IPS-NIHi11 (cell line): ENCODE measurements around the gene GLCE.

Experiments
- DNase-seq: peaks from one replicate; pipeline ENCODE4 v3.0.0; 2012; ENCODE audit warnings: mixed read lengths, low spot score

GLCE gene

DNA sequence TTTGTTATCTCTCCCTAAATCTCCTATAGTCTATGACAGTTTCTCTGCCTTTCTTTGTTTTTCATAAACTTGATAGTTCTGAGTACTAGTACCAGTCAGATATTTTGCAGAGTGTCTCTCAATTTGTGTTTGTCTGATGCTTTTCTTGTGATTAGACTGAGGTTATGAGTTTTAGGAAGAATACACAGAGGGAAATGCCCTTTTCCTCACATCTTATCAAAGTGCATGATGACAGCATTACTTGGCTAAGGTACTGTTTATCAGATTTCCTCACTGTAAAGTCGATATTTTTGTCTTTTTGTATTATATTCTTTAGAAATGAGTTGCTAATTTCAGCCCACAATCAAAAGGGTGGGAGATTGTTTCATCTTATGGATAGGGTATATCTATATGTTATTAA, 45.6 kb downstream of the GLCE start:
- DNase-seq = no peak

DNA sequence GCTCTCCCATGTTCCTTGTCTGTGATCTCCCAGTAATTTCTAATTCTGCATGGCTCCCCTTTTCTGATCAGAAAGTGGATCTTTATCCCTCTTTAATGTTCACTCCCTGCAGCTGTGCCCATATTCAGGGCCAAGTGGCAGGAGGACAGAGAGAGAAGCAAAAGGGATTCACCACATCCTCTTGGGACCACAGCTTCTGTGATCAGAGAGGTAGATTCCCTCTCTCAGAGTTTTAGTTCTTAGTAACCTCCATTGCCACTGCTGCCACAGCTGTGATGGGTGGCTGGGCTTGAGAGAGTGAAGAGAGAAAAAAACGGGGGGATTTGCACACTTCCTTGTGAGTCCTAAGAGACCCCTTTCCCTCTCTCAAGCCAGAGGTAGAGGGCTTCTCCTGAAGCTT, 49.2 kb downstream of the GLCE start:
- no peak for DNase-seq

DNA sequence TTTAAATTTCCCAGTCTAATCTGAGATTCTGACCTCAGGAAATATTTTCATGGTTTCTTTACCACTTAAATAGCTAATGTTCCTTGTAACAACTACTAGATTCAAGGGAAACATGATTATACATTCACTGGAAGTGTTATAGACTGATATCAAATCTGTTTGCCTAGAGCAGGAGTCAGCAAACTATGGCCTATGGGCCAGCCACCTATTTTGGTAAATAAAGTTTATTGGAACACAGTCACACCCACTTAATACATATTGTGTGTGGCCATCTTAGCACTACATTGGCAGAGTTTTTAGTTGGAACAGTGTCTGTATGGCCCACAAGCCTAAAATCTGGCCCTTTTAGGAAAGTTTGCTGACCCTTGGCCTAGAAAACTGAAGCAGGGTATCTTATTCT, 50.1 kb downstream of the GLCE start:
- DNase-seq = no peak

DNA sequence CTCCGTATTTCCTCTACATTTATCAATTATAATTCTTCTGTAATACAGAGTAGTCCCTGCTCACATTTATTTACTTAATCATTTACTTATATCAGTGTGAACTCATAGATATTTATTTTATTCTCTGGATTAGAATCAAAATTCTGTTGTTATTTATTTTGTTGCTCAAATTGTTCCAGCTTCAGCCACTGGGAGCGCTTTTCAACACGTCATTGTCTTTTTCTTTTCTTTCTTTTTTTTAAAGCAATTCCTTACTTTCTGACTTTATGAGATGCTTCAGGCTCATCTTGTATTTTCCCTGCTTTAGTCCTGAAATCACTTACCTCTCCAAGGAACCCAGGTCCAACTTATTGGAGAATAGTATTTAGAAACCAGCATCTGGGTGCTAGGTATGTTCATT, 53.4 kb downstream of the GLCE start:
- no peak for DNase-seq

DNA sequence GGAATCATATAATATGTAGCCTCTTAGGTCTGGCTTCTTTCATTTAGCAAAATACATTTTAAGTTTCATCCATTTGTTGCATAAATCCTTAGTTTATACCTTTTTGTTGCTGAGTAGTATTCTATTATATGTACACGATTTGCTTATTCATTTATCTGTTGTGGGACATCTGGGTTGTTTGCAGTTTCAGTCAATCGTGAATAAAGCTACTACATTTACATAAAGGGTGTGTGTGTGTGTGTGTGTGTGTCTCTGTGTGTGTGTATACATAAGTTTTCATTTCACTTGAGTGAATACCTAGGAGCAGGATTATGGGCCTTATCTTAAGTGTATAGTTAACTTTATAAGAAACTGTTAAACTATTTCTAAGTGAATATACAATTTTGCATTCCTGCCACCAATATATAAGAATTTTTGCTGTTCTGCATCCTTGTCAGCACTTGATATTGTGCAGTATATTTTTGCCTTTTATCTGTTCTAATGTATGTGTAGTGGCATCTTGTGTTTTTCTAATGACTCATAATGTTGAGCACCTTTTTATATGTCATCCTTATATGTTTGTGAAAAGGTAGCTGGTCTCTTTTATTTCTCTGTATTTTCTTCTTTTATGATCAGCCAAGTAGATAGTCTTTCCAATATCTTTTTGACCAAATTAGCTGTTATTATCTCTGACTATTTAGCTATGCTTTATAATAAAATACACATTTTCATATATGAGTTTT, 55.0 kb downstream of the GLCE start:
- no peak for DNase-seq

DNA sequence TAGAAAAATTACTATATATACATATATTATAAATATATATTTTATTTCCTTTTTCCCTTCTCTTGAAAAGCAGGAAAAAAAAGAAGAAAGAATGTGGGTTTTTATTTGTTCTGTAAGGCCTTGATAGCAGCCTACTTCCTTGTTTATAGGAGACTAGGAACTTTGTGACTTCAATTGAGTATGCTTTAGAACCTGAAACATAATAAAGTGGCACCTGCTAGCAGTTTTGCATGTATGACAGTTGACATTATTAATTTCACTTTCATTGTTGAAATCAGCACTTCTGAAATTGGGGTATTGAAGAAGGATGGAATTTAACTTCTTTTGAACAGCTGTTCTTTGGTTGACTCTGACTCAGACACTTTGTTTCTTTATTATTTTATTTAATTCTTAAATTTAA, 56.9 kb downstream of the GLCE start:
- no peak for DNase-seq

DNA sequence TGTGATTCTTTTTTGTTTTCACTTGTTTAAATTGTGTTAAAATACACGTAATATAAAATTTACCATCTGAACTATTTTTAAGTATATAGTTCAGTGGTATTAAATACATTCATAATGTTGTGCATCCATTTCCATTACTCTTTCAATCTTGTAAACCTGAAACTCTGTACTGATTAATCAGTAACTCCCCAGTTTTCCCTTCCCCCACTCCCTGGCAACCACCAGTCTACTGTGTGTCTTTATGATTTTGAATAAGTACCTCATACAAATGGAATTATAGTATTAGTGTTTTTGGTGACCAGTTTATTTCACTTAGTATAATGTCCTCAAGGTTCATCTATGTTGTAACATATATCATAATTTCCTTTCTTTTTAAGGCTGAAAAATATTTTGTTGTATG, 59.3 kb downstream of the GLCE start:
- DNase-seq = no peak

DNA sequence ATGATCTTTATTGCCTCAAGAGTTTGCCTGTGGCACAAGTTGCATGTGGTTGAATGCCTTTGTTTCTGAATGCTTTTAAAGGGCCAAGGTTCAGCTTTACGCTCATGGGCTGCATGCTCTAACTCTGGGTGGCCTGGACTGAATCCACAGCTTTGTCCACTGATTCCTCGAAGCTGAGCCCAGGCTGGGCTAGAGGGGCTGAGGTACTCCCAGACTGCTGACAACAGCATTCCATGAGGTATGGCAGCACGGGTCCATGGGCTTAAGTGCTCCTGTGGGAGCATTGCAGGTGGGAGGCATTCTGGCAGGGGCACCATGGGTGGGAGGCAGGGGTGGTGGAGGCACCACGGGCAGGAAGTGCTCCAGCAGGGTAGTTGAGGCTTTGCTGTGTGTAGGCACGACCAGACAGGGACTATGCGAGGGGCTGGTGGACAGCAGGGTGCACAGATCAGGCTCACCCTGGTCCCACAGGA, 61.6 kb downstream of the GLCE start:
- no peak for DNase-seq

DNA sequence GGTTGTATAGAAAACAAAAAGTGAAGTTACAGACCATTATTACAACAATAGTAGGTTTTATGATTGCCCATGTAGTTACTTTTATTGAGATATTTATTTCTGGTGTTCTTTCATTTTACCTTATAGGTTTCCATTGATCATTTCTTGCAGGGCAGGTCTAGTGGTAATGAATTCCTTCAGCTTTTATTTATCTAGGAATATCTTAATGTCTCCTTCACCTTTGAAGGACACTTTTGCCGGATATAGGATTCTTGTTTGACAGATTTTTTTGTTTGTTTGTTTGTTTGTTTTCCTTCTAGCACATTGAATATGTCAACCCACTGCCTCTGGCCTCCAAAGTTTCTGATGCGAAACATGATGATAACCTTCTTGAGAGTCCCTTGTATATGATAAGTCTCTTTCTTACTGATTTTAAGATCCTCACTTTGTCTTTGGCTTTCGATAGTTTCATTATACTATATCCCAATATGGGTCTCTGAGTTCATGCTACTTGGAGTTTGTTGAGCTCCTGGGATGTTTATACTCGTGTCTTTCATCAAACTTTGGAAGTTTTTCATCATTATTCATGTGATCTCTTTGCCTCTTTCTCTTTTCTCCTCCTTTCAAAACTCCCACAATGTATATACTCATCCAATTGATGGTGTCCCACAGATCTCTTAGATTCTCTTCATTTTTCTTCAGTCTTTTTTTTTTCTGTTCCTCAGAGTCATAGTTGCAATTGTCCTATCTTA, 62.8 kb downstream of the GLCE start:
- DNase-seq = no peak

DNA sequence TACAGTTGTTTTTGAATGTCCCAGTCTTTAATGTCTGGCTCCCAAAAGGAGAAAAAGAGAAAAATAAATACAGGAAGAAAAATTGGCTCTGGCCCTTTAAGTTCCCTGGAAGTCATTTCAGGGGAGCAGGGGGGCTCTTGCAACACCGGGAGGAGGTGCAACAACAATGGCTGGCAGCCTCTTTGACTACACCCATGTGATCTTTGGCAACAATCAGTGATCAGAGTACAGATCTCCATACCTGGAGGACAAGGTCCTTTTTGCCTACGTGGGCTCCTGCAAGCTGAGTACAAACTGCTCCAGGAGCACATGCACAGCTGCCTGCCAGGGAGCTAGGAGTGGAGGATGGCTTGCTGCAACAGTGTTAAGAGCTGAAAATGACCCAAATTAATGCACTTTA, 63.9 kb downstream of the GLCE start:
- DNase-seq = peak; percentile 28

DNA sequence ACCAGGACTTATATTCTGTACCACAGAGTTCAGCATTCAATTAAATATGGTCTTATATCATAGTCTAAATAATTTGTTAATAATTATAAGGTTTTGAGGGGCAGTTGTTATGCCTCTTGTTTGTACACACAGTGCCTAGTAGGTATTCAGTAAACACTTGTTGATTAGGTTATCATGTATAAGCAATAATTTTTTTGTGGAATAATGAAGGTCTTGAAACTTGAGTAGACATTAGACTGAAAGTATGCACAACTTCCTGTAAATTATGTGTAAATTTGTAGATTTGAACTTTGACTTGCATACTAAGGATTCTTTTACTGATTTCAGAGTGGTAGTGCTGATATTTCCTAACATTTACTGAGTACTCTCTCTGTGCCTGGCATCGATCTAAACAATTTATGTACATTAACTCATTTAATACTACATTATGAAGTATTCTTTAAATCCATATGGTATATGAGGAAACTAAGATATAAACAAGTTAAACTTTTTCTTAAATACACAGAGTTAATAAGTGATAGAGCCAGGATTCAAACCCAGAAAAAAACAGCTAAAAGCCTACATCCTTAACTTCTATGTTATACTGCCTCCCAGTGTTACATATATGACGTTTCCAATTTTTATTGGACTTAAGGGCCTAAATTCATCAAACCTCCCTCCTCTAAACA, 65.1 kb downstream of the GLCE start:
- DNase-seq = peak; percentile 10

DNA sequence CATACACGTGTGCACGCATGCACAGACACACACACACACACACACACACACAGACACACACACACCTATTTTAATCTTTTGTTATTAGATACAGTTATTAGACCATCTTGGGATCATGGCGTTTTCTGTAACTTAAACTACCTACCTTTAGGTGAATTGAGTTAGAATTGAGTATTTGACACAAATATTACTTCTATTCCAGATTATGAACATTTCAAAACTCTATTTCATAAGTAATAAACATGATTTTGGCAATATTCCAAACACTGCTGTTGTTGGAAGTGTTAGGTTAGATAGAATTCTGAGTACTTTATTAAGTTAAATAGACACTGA, 65.6 kb downstream of the GLCE start:
- DNase-seq = no peak

DNA sequence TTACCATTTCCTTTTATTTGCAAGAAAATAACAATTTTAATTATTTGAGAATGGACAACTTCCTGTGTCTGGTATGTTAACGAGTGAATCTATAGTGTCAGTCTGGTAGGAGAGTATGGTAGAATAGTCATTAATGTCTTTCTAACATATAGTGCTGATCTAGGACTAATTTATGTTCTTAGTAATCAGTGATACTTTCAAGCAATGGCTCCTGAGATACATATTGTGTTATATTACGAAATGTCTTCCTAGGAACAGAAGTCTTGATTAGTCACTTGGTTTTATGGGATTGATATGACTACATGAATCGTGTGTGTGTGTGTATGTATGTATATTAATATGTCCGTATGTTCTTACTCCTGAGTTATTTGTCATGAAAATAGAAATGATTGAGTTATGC, 71.7 kb downstream of the GLCE start:
- DNase-seq = no peak

DNA sequence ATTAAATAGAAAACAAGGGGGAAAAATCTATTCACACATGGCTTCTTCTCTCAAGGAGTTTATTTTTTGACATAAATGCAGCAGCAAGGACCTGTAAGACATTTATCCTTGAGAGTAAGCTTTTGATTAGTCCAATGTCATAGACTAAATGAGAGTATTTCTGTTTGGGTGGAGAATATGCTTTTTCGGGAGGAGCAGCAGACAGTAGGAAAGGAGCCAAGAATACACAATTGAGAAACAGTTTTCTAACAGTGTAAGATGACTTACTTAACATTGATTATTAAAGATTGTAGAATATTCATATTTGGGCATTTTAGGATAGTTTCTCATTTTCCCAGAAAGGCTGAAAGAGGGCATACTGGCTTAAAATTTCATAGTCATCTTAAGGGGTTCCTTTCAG, 72.3 kb downstream of the GLCE start:
- no peak for DNase-seq

DNA sequence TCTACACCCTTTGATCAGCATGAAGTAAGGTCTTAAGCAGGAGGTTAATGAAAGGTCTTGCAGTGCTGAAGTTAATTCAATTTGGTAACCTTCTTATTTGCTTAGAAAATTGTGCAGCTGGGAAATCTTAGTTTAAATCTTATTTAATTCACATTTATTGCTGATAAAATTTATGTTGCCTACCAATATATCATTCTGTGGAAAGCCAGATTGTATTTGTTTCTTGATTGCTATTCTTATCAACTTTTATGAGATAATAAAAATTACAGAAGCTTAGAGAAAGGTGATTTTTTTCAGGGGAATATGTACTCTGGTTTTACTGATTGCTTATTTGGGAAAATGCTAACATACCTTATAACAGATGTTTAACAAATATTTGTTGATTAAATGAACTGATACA, 74.2 kb downstream of the GLCE start:
- DNase-seq = no peak

DNA sequence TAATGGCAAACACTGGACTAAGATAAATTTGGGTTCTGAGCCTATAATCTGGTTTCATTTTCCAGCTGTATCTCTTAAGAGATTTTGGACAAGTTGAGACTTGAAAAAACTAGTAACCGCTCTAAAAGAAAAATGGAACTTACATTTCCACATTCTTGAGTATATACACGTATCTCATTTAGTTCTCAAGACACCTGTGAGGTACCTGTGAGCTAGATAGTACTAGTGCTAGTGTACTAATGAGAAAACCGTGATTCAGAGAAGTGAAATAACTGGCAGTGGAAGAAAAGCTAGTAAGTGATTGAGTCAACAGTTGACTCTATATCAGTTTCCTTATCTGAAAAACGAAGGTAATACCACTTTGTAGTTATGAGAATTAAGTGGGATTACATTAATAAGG, 76.1 kb downstream of the GLCE start:
- no peak for DNase-seq

DNA sequence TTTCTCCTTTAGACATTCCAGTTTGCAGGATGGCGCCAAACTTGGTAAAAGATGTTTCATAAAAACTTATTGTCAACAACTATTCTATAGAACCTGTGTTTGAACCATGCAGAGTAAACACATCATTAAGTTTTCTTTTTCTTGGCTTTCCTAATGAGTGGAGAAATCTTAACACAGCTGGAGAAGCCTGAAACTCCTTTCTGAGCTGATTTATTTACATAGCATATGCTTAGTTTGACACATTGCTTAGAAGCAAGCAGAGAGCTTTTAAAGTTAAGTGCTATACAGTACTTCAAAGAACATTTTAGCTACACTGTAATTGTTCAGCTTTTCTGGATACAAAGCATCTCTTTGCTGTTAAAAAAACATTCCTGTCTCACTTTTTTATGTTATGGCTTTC, 77.3 kb downstream of the GLCE start:
- no peak for DNase-seq

DNA sequence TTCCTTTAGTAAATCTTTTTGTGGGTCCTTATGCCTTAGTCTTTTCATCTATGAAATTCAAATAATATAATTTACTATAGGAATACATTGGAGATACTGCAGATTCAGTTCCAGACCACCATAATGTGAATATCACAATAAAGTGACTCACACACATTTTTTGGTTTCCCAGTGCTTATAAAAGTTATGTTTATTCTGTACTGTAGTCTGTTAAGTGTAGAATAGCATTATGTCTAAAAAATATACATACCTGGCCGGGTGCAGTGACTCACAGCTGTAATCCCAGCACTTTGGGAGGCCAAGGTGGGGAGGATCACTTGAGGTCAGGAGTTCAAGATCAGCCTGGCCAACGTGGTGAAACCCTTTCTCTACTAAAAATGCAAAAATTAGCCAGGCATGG, 84.4 kb downstream of the GLCE start:
- no peak for DNase-seq

DNA sequence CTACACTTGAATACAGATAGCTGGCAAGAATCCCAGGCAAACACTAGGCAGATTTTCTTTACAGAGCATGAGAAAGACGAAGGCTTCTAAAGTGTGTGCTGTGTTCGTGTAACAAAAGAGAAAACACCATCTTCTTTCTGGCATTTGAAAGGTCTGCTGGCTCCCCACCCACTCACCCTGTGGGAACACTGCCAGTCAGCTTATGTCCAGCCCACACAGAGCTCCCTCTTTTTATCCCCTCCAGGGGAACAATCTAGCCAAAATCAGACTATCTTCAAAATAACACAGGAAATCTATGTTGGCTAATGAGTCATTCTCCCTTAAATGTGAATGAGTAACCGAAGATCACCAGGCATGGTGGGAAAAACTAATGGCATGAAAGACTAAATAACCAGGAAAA, 92.7 kb downstream of the GLCE start:
- peak; percentile 8 for DNase-seq

DNA sequence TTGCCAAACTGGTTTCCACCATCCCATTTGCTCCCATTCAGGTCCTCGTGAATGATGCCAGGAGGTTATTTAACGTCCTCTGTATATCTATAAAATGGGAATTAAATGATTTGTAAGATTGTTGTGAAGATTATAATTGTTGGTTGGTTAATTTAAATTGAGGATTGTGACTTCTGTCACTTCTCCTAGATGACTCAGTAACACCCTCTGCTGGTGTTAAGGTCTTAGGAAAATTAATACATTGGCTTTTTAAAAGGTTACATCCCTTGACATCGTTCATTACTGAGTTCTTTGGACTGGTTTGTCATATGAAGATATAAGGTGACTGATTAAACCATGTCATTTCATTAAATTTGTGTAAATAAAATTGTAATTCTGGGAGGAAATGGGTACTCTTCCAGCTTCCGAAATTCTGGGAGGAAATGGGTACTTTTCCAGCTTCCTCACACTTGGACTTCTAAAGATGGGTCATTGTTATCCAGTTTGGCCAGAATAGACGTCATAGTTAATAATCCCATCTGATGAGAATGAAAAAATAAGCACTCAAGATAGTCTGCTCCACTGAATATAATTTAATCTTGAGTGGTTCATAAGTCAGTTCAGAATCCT, 105.0 kb downstream of the GLCE start:
- DNase-seq = no peak

DNA sequence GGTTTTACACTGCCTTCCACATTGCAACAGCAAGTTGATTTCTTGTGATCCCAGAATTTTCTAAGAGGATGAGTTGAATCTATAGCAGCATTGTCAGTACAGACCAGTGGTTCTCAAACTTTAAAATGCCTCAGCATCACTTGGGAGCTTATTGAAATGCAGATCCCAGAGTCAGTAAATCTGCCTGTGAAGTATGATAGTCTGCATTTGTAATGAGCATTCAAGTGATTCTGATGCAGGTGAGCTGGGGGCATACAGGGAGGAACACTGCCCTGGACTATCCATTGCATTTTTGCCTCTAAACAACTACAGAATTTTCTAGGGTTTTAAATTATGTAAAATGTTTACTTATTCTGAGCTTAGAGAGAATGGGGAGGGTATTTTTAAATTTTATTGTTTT, 110.8 kb downstream of the GLCE start:
- DNase-seq = no peak

DNA sequence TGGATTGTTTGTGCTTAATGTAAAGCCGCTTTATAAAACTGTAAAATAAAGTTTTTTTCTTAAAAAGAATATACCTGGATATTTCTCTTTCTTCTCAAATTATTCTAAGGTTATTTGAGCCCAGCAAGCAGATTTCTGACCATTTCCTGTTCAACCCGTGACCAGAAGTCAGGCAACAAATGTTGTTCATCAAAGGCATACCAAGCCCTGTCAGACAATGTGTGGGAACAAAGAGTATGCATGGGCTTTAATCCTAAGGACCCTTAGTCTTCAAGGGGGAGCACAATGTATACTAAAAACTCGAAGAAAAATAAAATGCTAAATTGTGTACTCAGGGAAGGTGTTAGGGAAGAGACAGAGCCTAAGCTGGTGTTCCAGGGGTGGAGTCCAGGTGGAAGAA, 111.7 kb downstream of the GLCE start:
- DNase-seq = peak; percentile 33

DNA sequence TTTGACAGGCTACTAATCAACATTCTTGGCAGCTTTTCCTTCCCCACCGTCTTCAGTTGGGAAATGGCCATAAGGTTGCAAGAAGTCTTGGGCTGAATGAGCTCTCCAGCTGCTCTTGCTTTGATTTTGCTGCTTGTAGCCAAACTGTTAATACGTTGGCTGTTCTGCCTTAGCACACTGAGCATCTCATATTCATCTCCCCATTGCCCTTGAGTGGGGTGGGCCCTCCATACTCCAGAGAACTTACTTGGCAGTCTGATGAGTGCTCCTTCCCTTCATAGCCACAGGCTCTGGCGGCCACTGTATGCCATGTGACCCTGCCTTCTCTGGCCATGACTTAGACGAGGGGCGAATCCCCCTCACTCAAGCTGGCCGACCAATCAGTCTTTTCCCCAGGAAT, 112.5 kb downstream of the GLCE start:
- DNase-seq = no peak
